GM12878 (cell line): ENCODE results near the gene NEK1. TPM values are rescaled to one million over a fixed set of nuclear protein-coding genes. Genes with fewer than 3 reads are reported as not detected.

ENCODE experiments used
- ATAC-seq: fragments of 200-7000 bp; cut with Tn5 transposase; 3 replicates; pipeline ENCODE4 v1.9.1; 2020; ENCODE audit warnings: mild to moderate bottlenecking, moderate library complexity
- BruUV-seq: library from RNA; stranded (reverse); fragments of 400-500 nt; replicated peaks from 2 replicates; lab custom pipeline; 2021; lab: Mats Ljungman, UMichigan
- CTCF ChIA-PET: fragments of 300-600 bp; sonication (Branson Sonifier 250); formaldehyde crosslinking; extraction: SDS; loops from one replicate; lab custom pipeline; 2021; ENCODE audit warnings: inconsistent platforms; lab: Yijun Ruan, JAX
- POLR2A ChIA-PET: fragments of 350-600 bp; formaldehyde crosslinking; extraction: SDS; loops from one replicate; lab custom pipeline; 2021; ENCODE audit warnings: inconsistent platforms; lab: Charles Lee
- RAD21 ChIA-PET: fragments of 300-600 bp; sonication (Branson Sonifier 250); formaldehyde crosslinking; loops from one replicate; lab custom pipeline; 2023; ENCODE audit warnings: antibody characterized with exemption; ENCODE audit not compliant: unreplicated experiment; lab: Charles Lee
- SMC1A ChIA-PET: fragments of 300-600 bp; sonication (Branson Sonifier 250); formaldehyde crosslinking; loops from one replicate; lab custom pipeline; 2023; ENCODE audit not compliant: unreplicated experiment, uncharacterized antibody; lab: Charles Lee
- DNase-seq: peaks from one replicate; pipeline ENCODE4 v3.0.0-alpha.2; 2011; ENCODE audit warnings: low read depth, low spot score
- FAIRE-seq: peaks from 3 replicates; lab custom pipeline; 2011; peaks lifted over from hg19 to GRCh38; lab: Jason Lieb, UNC
- H2AFZ ChIP-seq: 2 replicates; pipeline ENCODE4 v1.6.0; 2011; ENCODE audit warnings: low read depth, low read length, control low read depth; ENCODE audit not compliant: control insufficient read depth
- H3K27ac ChIP-seq: 2 replicates; pipeline ENCODE4 v1.5.1; 2011; ENCODE audit warnings: control low read depth; ENCODE audit not compliant: control insufficient read depth, insufficient read depth
- H3K27me3 ChIP-seq, 2 experiments: replicated peaks in 1 of 2; 2 replicates each; pipeline versions ENCODE4 v1.6.0 to v1.6.1; 2011; ENCODE audit warnings: low read length in 1 of 2; ENCODE audit not compliant: control insufficient read depth in 2 of 2, insufficient read depth in 2 of 2
- H3K36me3 ChIP-seq, 2 experiments: 2 replicates each; pipeline ENCODE4 v1.5.1; 2011; ENCODE audit warnings: low read length in 1 of 2; ENCODE audit not compliant: control insufficient read depth in 2 of 2, insufficient read depth in 2 of 2
- H3K4me1 ChIP-seq: 2 replicates; pipeline ENCODE4 v1.6.1; 2011; ENCODE audit warnings: mild to moderate bottlenecking, low read length, moderate library complexity, mixed read lengths; ENCODE audit not compliant: control insufficient read depth, insufficient read depth
- H3K4me2 ChIP-seq: 2 replicates; pipeline ENCODE4 v1.6.0; 2011; ENCODE audit warnings: control low read depth; ENCODE audit not compliant: control insufficient read depth, insufficient read depth
- H3K4me3 ChIP-seq: fragments of 200-600 bp; sonication (generic); 2 replicates; pipeline ENCODE4 v1.5.1; 2016
- H3K79me2 ChIP-seq: 2 replicates; pipeline ENCODE4 v1.6.0; 2011; ENCODE audit warnings: low read length; ENCODE audit not compliant: control insufficient read depth, insufficient read depth
- H3K9ac ChIP-seq: 2 replicates; pipeline ENCODE4 v1.8.0; 2011; ENCODE audit warnings: low read length, control low read depth, mixed read lengths; ENCODE audit not compliant: control insufficient read depth, insufficient read depth
- H3K9me3 ChIP-seq: replicated peaks from 3 replicates; pipeline ENCODE4 v1.5.1; 2011; ENCODE audit warnings: mild to moderate bottlenecking, low read length; ENCODE audit not compliant: control insufficient read depth, insufficient read depth
- H4K20me1 ChIP-seq: 2 replicates; pipeline ENCODE4 v1.6.0; 2011; ENCODE audit not compliant: control insufficient read depth, insufficient read depth
- ATF2 ChIP-seq: IDR thresholded peaks from 2 replicates; pipeline ENCODE4 v1.6.1; 2012; ENCODE audit warnings: low read length, inconsistent platforms
- BHLHE40 ChIP-seq, 2 experiments: fragments of 450-650 bp in 1 of 2; IDR thresholded peaks; 2 replicates each; pipeline ENCODE4 v1.6.1; 2011 to 2017; ENCODE audit warnings: low read depth in 2 of 2, borderline replicate concordance in 1 of 2, improper control_type of control experiment in 1 of 2, low read length in 1 of 2, mild to moderate bottlenecking in 1 of 2
- CHD2 ChIP-seq: IDR thresholded peaks from 2 replicates; pipeline ENCODE4 v1.6.1; 2011; ENCODE audit warnings: low read depth, low read length, improper control_type of control experiment, borderline replicate concordance
- CREB1 ChIP-seq: IDR thresholded peaks from 2 replicates; pipeline ENCODE4 v1.6.1; 2012; ENCODE audit warnings: low read depth, mild to moderate bottlenecking, inconsistent platforms
- EZH2 ChIP-seq: IDR thresholded peaks from 2 replicates; pipeline ENCODE4 v1.6.1; 2012; ENCODE audit warnings: low read depth, mild to moderate bottlenecking, control low read depth, inconsistent platforms, low read length, borderline replicate concordance; ENCODE audit not compliant: control insufficient read depth
- FOXM1 ChIP-seq: IDR thresholded peaks from 2 replicates; pipeline ENCODE4 v1.6.1; 2012; ENCODE audit warnings: low read depth, mild to moderate bottlenecking, inconsistent platforms, low read length, moderate library complexity
- IKZF2 ChIP-seq, 2 experiments: fragments of 450-650 bp; IDR thresholded peaks; 2 replicates each; pipeline ENCODE4 v1.6.1; 2017; ENCODE audit warnings: mild to moderate bottlenecking in 2 of 2, moderate library complexity in 2 of 2
- MTA2 ChIP-seq: fragments of 450-650 bp; IDR thresholded peaks from 2 replicates; pipeline ENCODE4 v1.6.1; 2016; ENCODE audit warnings: low read depth, mild to moderate bottlenecking, moderate library complexity
- MXI1 ChIP-seq: fragments of 150-350 bp; IDR thresholded peaks from 2 replicates; pipeline ENCODE4 v1.6.1; 2011; ENCODE audit warnings: low read depth, mild to moderate bottlenecking, inconsistent platforms, low read length, improper control_type of control experiment
- RUNX3 ChIP-seq: IDR thresholded peaks from 2 replicates; pipeline ENCODE4 v1.6.1; 2012; ENCODE audit warnings: low read length, inconsistent platforms
- SMAD1 ChIP-seq: fragments of 450-650 bp; IDR thresholded peaks from 2 replicates; pipeline ENCODE4 v1.6.1; 2018; ENCODE audit warnings: mild to moderate bottlenecking, low read depth; ENCODE audit not compliant: partially characterized antibody
- WGBS: methylation state at CpG from one replicate; pipeline ENCODE4 v1.1.6; 2016; ENCODE audit warnings: low lambda C conversion rate; ENCODE audit not compliant: insufficient replicate concordance, insufficient coverage; ENCODE audit errors: missing lambda C conversion rate; 5-methylcytosine and 5-hydroxymethylcytosine counted together
- in situ Hi-C: fragments of 300-500 bp; cut with MboI; formaldehyde crosslinking; loops from 9 replicates; pipeline ENCODE4 v1.14.3; 2018; ENCODE audit warnings: mixed read lengths
- intact Hi-C: fragments of 100-400 bp; cut with micrococcal nuclease; formaldehyde crosslinking; loops from one replicate; pipeline ENCODE4 v1.14.2; 2022; ENCODE audit not compliant: unreplicated experiment
- polyA plus RNA-seq, 11 experiments: library from polyadenylated mRNA; depleted of rRNA in 4 of 11; unstranded in 6 of 11; stranded (reverse) in 5 of 11; fragments of >200 nt; fragmentation: Nextera tagmentation in 4 of 11; fragmentation: Illumina TruSeq in 1 of 11; extraction: Ambion mirVana in 4 of 11; extraction: Trizol in 1 of 11; gene quantifications; 1 replicate in 1 of 11; 2 replicates in 10 of 11; pipeline versions ENCODE4 v1.2.1 to v1.2.3, GENCODE V29; 2011 to 2016; ENCODE audit warnings: inconsistent platforms in 2 of 11, missing spikeins in 2 of 11, low read depth in 1 of 11
- total RNA-seq, 4 experiments: library from RNA; depleted of rRNA in 3 of 4; stranded (reverse); fragments of >200 nt in 3 of 4; fragmentation: Illumina TruSeq in 1 of 4; extraction: Trizol in 1 of 4; gene quantifications; 2 replicates each; pipeline versions ENCODE4 v1.2.1 to v1.2.3, GENCODE V29; 2013 to 2021

Gene NEK1
- total and polyA plus RNA-seq, 10 of the 15 experiments (the other 5 are each of a cell fraction or from before 2014, with no cell fraction given), result 4.9 to 16.1 (median 7.5) TPM

- POLR2A ChIA-PET, result interaction anchor here (0.8 to 3.5 kb wide), 5 partner anchors 9 to 38 kb away, joined by 3 to 26 read pairs (median 9); partner anchors contain the start of gene NEK1
- intact Hi-C loops, result loop anchor here (2.0 to 5.0 kb wide), 3 partner anchors 39 to 400 kb away; no protein-coding TSS in a partner anchor
Observed at GRCh38 chr4:169621731-169622492, 9.5 kb upstream of the NEK1 start.

More at GRCh38 chr4:169621731-169622492, 9.5 kb upstream of the NEK1 start:
- SMC1A ChIA-PET, result interaction anchor here (0.5 to 3.0 kb wide), 6 partner anchors 10 to 426 kb away, joined by 3 to 17 read pairs (median 4); partner anchors contain the start of gene NEK1
- WGBS, result 9% methylated on average over 6 of the region's 6 CpGs
- CTCF ChIA-PET, result interaction anchor here (0.6 to 4.3 kb wide), 6 partner anchors 10 to 612 kb away, joined by 3 to 27 read pairs (median 5); partner anchors contain the start of genes CBR4 and NEK1
- peaks cover 63% of the 10 kb centered on the region for H3K79me2 ChIP-seq
- H3K27me3 ChIP-seq, result no peaks in the 10 kb centered on the region
- H3K27ac ChIP-seq, result peak overlapping the region; percentile 99
- ATAC-seq (peak; percentile 11), DNase-seq (no peak), FAIRE-seq (no peak)
- no TSS peak for BruUV-seq
- no peaks in the 10 kb centered on the region for H4K20me1 ChIP-seq
- H3K4me2 ChIP-seq, result peak overlapping the region; percentile 75
- H2AFZ ChIP-seq, result no peak overlapping the region
- H3K36me3 ChIP-seq, result no peaks in the 10 kb centered on the region
- peak overlapping the region; percentile 75 for H3K4me3 ChIP-seq
- in situ Hi-C loops, result no loop called here
- H3K9ac ChIP-seq, result peak overlapping the region; percentile 98
- RAD21 ChIA-PET, result interaction anchor here (0.7 to 4.5 kb wide), 5 partner anchors 9 to 106 kb away, joined by 3 to 34 read pairs (median 4); no protein-coding TSS in a partner anchor
- H3K4me1 ChIP-seq, result peaks cover 5% of the 10 kb centered on the region; the same call in 1 of the 2 replicates
- TF ChIP-seq ATF2 (peak; percentile 3; the same call in 1 of the 2 replicates), CREB1 (0 out of 2 replicates have a peak, but pooled peaks have one; percentile 26), EZH2 (no peak), MXI1 (0 out of 2 replicates have a peak, but pooled peaks have one; percentile 15), CHD2 (no peak), BHLHE40 (IDR thresholded peaks at IDR 0.05; ENCODE audit: borderline replicate concordance in 1 of 2, low read depth in 2 of 2, low read length in 1 of 2) (no peak), RUNX3 (peak; percentile 82), FOXM1 (0 out of 2 replicates have a peak, but pooled peaks have one; percentile 34), SMAD1 (peak; percentile 74), IKZF2 (IDR thresholded peaks at IDR 0.05) (peak; percentile 29 to 32; a peak in 1 of 4 replicates), MTA2 (peak; percentile 38; the same call in 1 of the 2 replicates)
- H3K9me3 ChIP-seq, result no peaks in the 10 kb centered on the region
